Neural crest cell (in vitro differentiated cells): ENCODE data around the gene CYSTM1. TPM values are rescaled to one million over a fixed set of nuclear protein-coding genes. Genes with fewer than 3 reads are reported as not detected.

ENCODE experiments used
- DNase-seq: peaks from one replicate; pipeline ENCODE4 v3.0.0; 2021; ENCODE audit warnings: low read depth, mixed read lengths, low spot score
- H3K27ac Mint-ChIP-seq: one replicate; pipeline ENCODE4 v1.8.0; 2021; ENCODE audit warnings: mild to moderate bottlenecking, mixed read lengths; ENCODE audit not compliant: unreplicated experiment
- H3K27me3 Mint-ChIP-seq: 2 replicates; pipeline ENCODE4 v1.8.0; 2021; ENCODE audit warnings: low read depth, mild to moderate bottlenecking, mixed read lengths
- H3K36me3 Mint-ChIP-seq: 2 replicates; pipeline ENCODE4 v1.8.0; 2021; ENCODE audit warnings: low read depth, mild to moderate bottlenecking, mixed read lengths
- H3K4me1 Mint-ChIP-seq: 2 replicates; pipeline ENCODE4 v1.8.0; 2021; ENCODE audit warnings: mixed read lengths
- H3K4me3 Mint-ChIP-seq: one replicate; pipeline ENCODE4 v1.8.0; 2021; ENCODE audit warnings: mild to moderate bottlenecking, mixed read lengths
- H3K9me3 Mint-ChIP-seq: 2 replicates; pipeline ENCODE4 v1.8.0; 2021; ENCODE audit warnings: mixed read lengths
- total RNA-seq: library from RNA; stranded (reverse); gene quantifications from 2 replicates; pipeline ENCODE4 v1.2.1, GENCODE V29; 2021
- TF ChIP-seq, protein P1 (sequence below): fragments of 200-600 bp; sonication (generic); conservative IDR thresholded peaks from 2 replicates; pipeline ENCODE4 v1.5.0; 2021; ENCODE audit warnings: antibody characterized with exemption, mild to moderate bottlenecking

The CYSTM1 gene
- total RNA-seq, 1 donor from 2014 or later, result 19.8 TPM

DNA sequence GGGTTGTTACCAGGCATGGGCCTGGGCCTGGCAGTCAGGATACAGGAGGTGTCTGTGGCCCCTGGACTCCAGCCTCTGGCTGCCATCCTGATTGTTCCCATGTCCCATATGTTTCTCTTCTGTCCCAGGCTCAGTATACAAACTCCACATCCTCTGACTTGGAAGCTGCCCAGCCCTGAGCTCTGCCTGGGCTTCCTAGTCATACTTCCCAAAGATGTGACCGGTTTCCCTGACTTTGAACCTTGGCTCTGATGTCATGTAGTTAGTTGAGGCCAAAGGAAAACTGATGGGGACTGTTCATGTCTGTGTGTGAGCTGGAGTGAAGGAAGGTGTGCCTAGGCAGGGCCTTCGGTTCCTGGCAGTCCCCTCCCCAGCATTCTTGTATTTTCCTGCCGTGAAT lies 50.4 kb downstream of the CYSTM1 start:
- no peak overlapping the region for H3K4me3 Mint-ChIP-seq
- H3K4me1 Mint-ChIP-seq, result peaks cover 2% of the 10 kb centered on the region
- H3K36me3 Mint-ChIP-seq, result no peaks in the 10 kb centered on the region
- no peaks in the 10 kb centered on the region for H3K27me3 Mint-ChIP-seq
- TF ChIP-seq, protein P1, sequence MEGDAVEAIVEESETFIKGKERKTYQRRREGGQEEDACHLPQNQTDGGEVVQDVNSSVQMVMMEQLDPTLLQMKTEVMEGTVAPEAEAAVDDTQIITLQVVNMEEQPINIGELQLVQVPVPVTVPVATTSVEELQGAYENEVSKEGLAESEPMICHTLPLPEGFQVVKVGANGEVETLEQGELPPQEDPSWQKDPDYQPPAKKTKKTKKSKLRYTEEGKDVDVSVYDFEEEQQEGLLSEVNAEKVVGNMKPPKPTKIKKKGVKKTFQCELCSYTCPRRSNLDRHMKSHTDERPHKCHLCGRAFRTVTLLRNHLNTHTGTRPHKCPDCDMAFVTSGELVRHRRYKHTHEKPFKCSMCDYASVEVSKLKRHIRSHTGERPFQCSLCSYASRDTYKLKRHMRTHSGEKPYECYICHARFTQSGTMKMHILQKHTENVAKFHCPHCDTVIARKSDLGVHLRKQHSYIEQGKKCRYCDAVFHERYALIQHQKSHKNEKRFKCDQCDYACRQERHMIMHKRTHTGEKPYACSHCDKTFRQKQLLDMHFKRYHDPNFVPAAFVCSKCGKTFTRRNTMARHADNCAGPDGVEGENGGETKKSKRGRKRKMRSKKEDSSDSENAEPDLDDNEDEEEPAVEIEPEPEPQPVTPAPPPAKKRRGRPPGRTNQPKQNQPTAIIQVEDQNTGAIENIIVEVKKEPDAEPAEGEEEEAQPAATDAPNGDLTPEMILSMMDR, result no peak
- DNase-seq, result no peak
- H3K27ac Mint-ChIP-seq, result peak overlapping the region; percentile 32
- H3K9me3 Mint-ChIP-seq, result no peaks in the 10 kb centered on the region

DNA sequence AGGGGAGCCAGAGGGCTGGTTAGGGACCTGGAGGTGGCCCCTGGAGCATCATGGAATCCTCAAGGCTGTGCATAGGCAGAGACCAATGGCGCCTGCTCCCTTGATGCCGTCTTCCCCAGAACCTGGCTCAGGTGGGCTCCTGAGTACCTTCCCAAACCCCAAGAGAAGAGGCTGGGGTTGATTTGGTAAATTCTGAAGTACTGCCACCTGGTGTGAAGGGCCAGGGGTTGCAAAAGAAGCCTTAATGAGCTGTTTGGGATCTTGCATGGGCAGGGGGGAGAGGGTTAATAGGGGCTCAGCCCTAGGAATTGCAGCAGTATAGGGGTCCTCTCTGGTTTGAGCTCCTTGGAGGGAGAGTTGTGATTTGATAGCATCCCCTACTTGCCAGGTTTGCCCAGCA lies 52.1 kb downstream of the CYSTM1 start:
- no peak for DNase-seq
- Mint-ChIP-seq H3K9me3 (no peaks in the 10 kb centered on the region), H3K36me3 (no peaks in the 10 kb centered on the region), H3K27ac (no peak overlapping the region), H3K27me3 (no peaks in the 10 kb centered on the region), H3K4me1 (peaks cover under 1% of the 10 kb centered on the region), H3K4me3 (no peak overlapping the region)
- TF ChIP-seq, protein P1, result no peak

DNA sequence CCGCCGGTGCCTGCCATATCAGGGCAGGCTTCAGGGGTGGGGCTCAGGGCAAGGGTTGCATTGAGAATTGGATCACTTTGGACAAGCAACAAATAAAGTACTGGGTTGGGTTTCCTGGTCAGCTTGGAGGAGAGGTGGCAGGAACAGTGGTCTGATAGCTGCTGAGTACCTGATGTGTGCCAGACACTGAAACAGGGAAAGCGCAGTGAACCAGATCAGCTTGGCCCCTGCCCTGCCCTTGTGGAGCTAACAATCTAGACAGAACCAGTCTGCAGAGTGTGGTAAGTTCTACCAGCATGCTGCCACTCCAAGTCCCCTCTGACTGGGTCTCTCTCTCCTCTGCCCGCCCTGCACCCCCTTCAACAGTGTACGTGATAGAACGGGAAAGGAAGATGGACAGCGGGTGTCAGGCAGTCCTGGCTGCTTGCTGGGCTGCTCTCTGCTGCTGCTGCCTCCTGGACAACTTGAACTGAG lies 53.4 kb downstream of the CYSTM1 start:
- H3K4me1 Mint-ChIP-seq, result peaks cover 4% of the 10 kb centered on the region
- no peak for DNase-seq
- no peaks in the 10 kb centered on the region for H3K27me3 Mint-ChIP-seq
- TF ChIP-seq, protein P1, result no peak
- H3K27ac Mint-ChIP-seq, result no peak overlapping the region
- H3K9me3 Mint-ChIP-seq, result no peaks in the 10 kb centered on the region
- no peak overlapping the region for H3K4me3 Mint-ChIP-seq
- peaks cover 3% of the 10 kb centered on the region for H3K36me3 Mint-ChIP-seq

DNA sequence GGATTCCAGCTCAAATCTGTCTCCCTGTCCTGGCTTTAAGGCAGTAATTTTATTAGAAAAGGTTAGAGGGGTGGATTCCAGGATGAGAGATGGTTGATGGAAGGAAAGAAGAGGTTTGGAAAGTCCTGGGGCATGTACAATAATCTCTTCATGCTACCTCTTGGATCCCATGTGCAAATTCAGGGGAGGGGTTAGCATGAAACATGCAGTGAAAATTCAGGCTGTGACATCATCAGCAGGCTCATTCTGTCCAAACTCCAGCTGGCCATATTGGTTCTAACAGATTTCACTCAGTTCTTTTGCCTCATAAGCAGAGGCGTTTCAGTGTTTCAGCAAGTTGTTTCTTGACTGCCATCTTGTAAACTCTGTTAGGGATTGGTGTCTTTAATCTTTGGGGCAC lies 55.4 kb downstream of the CYSTM1 start:
- Mint-ChIP-seq H3K27ac (no peak overlapping the region), H3K36me3 (peaks cover 3% of the 10 kb centered on the region), H3K4me1 (peaks cover 4% of the 10 kb centered on the region), H3K4me3 (no peak overlapping the region), H3K27me3 (no peaks in the 10 kb centered on the region), H3K9me3 (no peaks in the 10 kb centered on the region)
- no peak for DNase-seq
- TF ChIP-seq, protein P1, result no peak

DNA sequence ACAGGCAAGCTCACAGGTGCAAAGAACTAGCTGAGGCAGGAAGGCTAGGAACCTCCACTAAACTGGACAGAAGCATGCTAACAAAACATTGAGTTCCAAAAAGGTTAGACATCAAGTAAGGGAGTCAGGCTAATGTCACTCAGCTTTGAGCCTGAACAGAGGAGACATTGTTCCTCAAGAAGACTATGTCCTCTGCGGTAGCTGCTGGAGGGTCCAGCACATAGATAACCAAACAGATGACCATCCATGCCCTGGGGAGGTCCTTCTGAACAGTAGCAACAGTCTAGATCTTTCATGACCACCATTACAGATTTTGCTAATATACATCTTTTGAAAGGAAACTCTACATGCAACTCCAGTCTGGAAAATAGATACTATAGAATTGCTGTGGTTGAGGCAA lies 57.7 kb downstream of the CYSTM1 start:
- DNase-seq, result no peak
- H3K9me3 Mint-ChIP-seq, result no peaks in the 10 kb centered on the region
- peaks cover 4% of the 10 kb centered on the region for H3K4me1 Mint-ChIP-seq
- H3K4me3 Mint-ChIP-seq, result no peak overlapping the region
- TF ChIP-seq, protein P1, result no peak
- no peaks in the 10 kb centered on the region for H3K27me3 Mint-ChIP-seq
- H3K36me3 Mint-ChIP-seq, result peaks cover 3% of the 10 kb centered on the region
- no peak overlapping the region for H3K27ac Mint-ChIP-seq
